Left ventricle myocardium superior (tissue), 1 donor: Measurements from ENCODE around the gene DHDDS. TPM values are rescaled to one million over a fixed set of nuclear protein-coding genes. Genes with fewer than 3 reads are reported as not detected.

ENCODE experiments used
- ATAC-seq: fragments of 200-7000 bp; cut with Tn5 transposase; one replicate; pipeline ENCODE4 v1.9.1; 2020; ENCODE audit warnings: mild to moderate bottlenecking, moderate library complexity
- DNase-seq: peaks from one replicate; pipeline ENCODE4 v3.0.0-alpha.2; 2020
- intact Hi-C: fragments of 100-400 bp; cut with micrococcal nuclease; formaldehyde crosslinking; loops from one replicate; pipeline ENCODE4 v1.11.0; 2022
- total RNA-seq: library from RNA; stranded (reverse); fragmentation: NEBNext Ultra II Directional; extraction: Animal tissue kit (Norgen Biotek cat#: 25700); gene quantifications from one replicate; pipeline ENCODE4 v1.2.1, GENCODE V29; 2021
- donor health status: DM: no; HTN: yes; CAD: no; lungs with severe emphysema.

DHDDS gene
- total RNA-seq, 1 donor from 2014 or later = 29.3 TPM

DNA sequence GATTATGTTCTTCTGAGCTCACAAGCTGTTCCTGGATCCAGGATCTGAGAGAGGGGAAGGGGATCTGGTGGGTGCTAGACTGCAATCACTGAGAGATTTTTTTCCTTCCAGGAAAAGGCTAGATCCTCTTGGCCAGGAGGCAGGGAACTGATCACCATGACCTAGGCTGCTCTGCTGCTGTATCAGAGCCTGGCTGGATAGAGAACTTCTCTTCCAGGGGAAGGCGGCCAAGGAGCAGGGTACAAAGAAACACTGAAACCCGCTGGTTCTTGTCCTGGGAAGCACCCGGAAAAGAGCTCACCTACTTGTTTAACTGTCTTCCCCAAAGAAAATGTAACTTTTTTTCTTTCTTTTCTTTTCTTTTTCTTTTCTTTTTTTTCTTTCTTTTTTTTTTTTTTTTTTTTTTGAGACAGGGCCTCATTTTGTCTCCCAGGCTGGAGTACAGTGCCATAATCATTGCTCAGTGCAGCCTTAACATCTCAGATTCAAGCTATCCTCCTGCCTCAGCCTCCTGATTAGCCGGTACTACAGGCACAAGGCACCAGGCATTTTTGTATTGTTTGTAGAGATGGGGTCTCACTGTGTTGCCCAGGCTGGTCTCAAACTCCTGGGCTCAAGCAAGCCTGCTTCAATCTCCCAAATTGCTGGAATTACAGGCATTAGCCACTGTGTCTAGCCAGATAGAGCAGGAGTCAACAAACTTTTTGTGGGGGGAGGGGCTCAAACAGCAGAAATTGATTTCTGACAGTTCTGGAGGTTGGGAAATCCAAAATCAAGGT is 85.1 kb downstream of the DHDDS start:
- intact Hi-C loops = no loop called here
- DNase-seq (no peak), ATAC-seq (no peak)

GRCh38 chr1:26517766-26518049 is 85.6 kb downstream of the DHDDS start:
- intact Hi-C loops = no loop called here
- ATAC-seq (no peak), DNase-seq (no peak)

DNA sequence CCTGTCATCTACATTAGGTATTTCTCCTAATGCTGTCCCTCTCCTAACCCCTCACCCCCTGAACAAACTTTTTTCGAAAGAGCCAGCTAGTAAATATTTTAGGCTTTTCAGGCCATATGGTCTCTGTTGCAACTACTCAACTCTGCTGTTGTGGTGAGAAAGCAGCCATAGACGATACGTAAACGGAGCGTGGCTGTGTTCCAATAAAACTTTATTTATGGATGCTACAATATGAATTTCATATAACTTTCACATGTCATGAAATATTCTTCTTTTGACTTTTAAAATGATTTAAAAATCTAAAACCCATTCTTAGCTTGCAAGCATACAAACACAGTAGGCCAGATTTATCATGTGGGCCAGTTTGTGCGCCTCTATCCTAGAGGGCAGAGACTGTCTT is 86.2 kb downstream of the DHDDS start:
- no peak for DNase-seq
- intact Hi-C loops = no loop called here
- no peak for ATAC-seq

DNA sequence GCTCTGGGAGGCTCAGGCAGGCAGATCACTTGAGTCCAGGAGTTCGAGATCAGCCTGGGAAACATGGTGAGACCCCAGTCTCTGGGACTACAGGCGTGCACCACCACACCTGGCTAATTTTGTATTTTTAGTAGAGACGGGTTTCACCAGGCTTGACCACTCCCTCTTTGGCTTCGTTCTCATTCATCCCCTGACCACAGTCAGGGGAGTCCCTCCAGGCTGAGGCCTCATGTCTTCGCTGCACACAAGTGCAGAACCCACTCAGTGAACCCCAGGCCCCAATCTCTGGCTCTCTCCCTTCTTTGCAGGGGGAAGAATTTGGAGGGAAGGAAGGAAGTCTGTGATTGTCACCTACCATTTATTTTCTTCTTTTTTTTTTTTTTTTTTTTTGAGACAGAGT is 88.2 kb downstream of the DHDDS start:
- intact Hi-C loops = no loop called here
- no peak for ATAC-seq
- DNase-seq = no peak

Other genes with a start within 250 kb of the DHDDS start
- not detected for gene CATSPER4, start 241.7 kb upstream of the DHDDS start, total RNA-seq
- 91.1 TPM for gene CEP85, start 198.1 kb upstream of the DHDDS start, total RNA-seq
- 34.7 TPM for gene SH3BGRL3, start 152.2 kb upstream of the DHDDS start, total RNA-seq
- 9.7 TPM for gene UBXN11, start 125.7 kb upstream of the DHDDS start, total RNA-seq
- 6.3 TPM for gene CD52, start 114.4 kb upstream of the DHDDS start, total RNA-seq
- not detected for gene CRYBG2, start 78.2 kb upstream of the DHDDS start, total RNA-seq
- gene ZNF683, start 59.6 kb upstream of the DHDDS start, total RNA-seq = not detected
- gene LIN28A, start 21.5 kb upstream of the DHDDS start, total RNA-seq = not detected
- gene HMGN2, start 40.1 kb downstream of the DHDDS start, total RNA-seq = 145 TPM
- gene RPS6KA1, start 97.4 kb downstream of the DHDDS start, total RNA-seq = 4.6 TPM